Thyroid gland (tissue), 4 donors: ENCODE results near the gene AFF3.

ENCODE experiments used
- POLR2A ChIP-seq, 2 donors: fragments of 450-650 bp; IDR thresholded peaks; one replicate each; pipeline ENCODE4 v1.6.1; 2017; ENCODE audit warnings: antibody characterized with exemption in 2 of 2, mild to moderate bottlenecking in 2 of 2, moderate library complexity in 1 of 2
- TF ChIP-seq, protein P1 (sequence below), 6 experiments: fragments of 200-600 bp in 3 of 6; fragments of 450-650 bp in 3 of 6; sonication (generic) in 3 of 6; IDR thresholded peaks; one replicate each; pipeline ENCODE4 v1.5.1; 2016 to 2019; ENCODE audit warnings: antibody characterized with exemption in 6 of 6, mild to moderate bottlenecking in 2 of 6, inconsistent platforms in 1 of 6, moderate library complexity in 1 of 6

- no peak for TF ChIP-seq POLR2A (IDR thresholded peaks at IDR 0.05)
- TF ChIP-seq, protein P1, sequence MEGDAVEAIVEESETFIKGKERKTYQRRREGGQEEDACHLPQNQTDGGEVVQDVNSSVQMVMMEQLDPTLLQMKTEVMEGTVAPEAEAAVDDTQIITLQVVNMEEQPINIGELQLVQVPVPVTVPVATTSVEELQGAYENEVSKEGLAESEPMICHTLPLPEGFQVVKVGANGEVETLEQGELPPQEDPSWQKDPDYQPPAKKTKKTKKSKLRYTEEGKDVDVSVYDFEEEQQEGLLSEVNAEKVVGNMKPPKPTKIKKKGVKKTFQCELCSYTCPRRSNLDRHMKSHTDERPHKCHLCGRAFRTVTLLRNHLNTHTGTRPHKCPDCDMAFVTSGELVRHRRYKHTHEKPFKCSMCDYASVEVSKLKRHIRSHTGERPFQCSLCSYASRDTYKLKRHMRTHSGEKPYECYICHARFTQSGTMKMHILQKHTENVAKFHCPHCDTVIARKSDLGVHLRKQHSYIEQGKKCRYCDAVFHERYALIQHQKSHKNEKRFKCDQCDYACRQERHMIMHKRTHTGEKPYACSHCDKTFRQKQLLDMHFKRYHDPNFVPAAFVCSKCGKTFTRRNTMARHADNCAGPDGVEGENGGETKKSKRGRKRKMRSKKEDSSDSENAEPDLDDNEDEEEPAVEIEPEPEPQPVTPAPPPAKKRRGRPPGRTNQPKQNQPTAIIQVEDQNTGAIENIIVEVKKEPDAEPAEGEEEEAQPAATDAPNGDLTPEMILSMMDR (IDR thresholded peaks at IDR 0.05) = no peak
These were observed 120.5 kb downstream of the AFF3 start for GRCh38 chr2:100021791-100022340.
